ENCODE data around the gene ZBTB8A. TPM values are rescaled to one million over a fixed set of nuclear protein-coding genes. Genes with fewer than 3 reads are reported as not detected.

Gene ZBTB8A
- total and polyA plus RNA-seq, 2 of the 13 experiments (the other 11 are each of a cell fraction or from before 2014, with no cell fraction given): 1.3 to 3.7 TPM

GRCh38 chr1:32605711-32606424 is 66.6 kb downstream of the ZBTB8A start:
- Histone ChIP-seq H3K9me3 (ENCODE audit: low read length) (no peaks in the 10 kb centered on the region), H3K27me3 (ENCODE audit: control insufficient read depth in 1 of 2, insufficient read depth in 2 of 2, low read length in 2 of 2) (no peaks in the 10 kb centered on the region), H3K4me3 (replicated peaks in 1 of 3; ENCODE audit: insufficient read depth in 1 of 3, low read depth in 2 of 3, low read length in 3 of 3) (no peak overlapping the region), H4K20me1 (ENCODE audit: insufficient read depth, low read length) (no peaks in the 10 kb centered on the region), H3K4me1 (ENCODE audit: insufficient read depth, low read length) (no peaks in the 10 kb centered on the region), H3K27ac (ENCODE audit: extremely low read length, insufficient read depth, low read length) (no peak overlapping the region), H3K79me2 (ENCODE audit: insufficient read depth, low read length) (no peaks in the 10 kb centered on the region), H3K9ac (ENCODE audit: insufficient read depth, low read depth, low read length) (no peak overlapping the region), H3K36me3 (replicated peaks in 1 of 2; ENCODE audit: control insufficient read depth in 1 of 2, insufficient read depth in 2 of 2, low read length in 2 of 2) (no peaks in the 10 kb centered on the region), H2AFZ (ENCODE audit: low read length) (no peak overlapping the region), H3K4me2 (ENCODE audit: low read depth, low read length) (no peak overlapping the region)
- DNase-seq (ENCODE audit: low spot score) (no peak), FAIRE-seq (no peak), ATAC-seq (no peak; the same call in 2 of the 3 replicates)
- TF ChIP-seq ZBTB46 (CRISPR knock-in tag; IDR thresholded peaks at IDR 0.05; ENCODE audit: borderline replicate concordance): no peak
- TF ChIP-seq NFE2L2 (IDR thresholded peaks at IDR 0.05; ENCODE audit: low read length): no peak
- TF ChIP-seq ZNF441 (CRISPR knock-in tag; IDR thresholded peaks at IDR 0.05; ENCODE audit: borderline replicate concordance): no peak
- TF ChIP-seq ZNF263 (CRISPR knock-in tag; IDR thresholded peaks at IDR 0.05): no peak
- no peak for TF ChIP-seq HES4 (CRISPR knock-in tag; IDR thresholded peaks at IDR 0.05; ENCODE audit: borderline replicate concordance)
- no peak for TF ChIP-seq AHR (CRISPR knock-in tag; IDR thresholded peaks at IDR 0.05)
- no peak for TF ChIP-seq ATM (IDR thresholded peaks at IDR 0.05; ENCODE audit: borderline replicate concordance)
- no peak for TF ChIP-seq ZNF20 (CRISPR knock-in tag; IDR thresholded peaks at IDR 0.05)
- no peak for TF ChIP-seq KDM6A (CRISPR knock-in tag; IDR thresholded peaks at IDR 0.05; ENCODE audit: low read depth)
- no peak for TF ChIP-seq ZNF737 (CRISPR knock-in tag; IDR thresholded peaks at IDR 0.05; ENCODE audit: borderline replicate concordance)
- WGBS (ENCODE audit: low lambda C conversion rate): 94% methylated on average over 3 of the region's 17 CpGs
- POLR2A ChIA-PET: no interaction called here
- intact Hi-C loops (cut with micrococcal nuclease; ENCODE audit: unreplicated experiment): no loop called here
- BruUV-seq (replicated peaks): no TSS peak
- CTCF ChIA-PET (ENCODE audit: low intra/inter-chr PET ratio, low total read pairs): no interaction called here
- in situ Hi-C loops (cut with HindIII; ENCODE audit: extremely low pct_ligation_motif_present, low pct_unique_long_range_greater_than_20kb): no loop called here

Data from HepG2 (cell line).